ENCODE measurements around the gene TMEM151B. TPM values are rescaled to one million over a fixed set of nuclear protein-coding genes. Genes with fewer than 3 reads are reported as not detected.

The TMEM151B gene
- total and polyA plus RNA-seq, 10 of the 15 experiments (the other 5 are each of a cell fraction or from before 2014, with no cell fraction given): 0.01 to 0.19 (median 0.05) TPM; not detected in 6

DNA sequence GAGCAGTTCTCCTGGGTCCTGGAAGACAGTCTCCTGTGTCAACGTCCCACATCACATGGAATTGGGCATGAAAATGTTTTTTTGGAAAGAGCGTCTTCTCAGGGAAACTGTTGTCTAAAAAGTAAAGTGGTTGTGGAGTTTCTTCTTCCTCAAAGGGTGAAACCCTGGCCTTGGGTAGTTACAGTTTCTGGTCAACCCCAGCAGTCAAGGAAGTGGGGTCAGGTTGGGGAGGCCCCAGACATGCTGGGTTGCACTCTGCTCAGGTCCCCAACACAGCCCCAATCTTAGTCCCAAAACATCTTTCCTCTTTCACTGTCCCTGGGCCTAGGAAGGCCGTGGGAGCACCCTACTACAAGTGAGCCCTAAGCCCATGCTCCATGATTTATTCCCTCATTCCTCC, 3.9 kb upstream of the TMEM151B start (continued):
- TF ChIP-seq, protein P1, sequence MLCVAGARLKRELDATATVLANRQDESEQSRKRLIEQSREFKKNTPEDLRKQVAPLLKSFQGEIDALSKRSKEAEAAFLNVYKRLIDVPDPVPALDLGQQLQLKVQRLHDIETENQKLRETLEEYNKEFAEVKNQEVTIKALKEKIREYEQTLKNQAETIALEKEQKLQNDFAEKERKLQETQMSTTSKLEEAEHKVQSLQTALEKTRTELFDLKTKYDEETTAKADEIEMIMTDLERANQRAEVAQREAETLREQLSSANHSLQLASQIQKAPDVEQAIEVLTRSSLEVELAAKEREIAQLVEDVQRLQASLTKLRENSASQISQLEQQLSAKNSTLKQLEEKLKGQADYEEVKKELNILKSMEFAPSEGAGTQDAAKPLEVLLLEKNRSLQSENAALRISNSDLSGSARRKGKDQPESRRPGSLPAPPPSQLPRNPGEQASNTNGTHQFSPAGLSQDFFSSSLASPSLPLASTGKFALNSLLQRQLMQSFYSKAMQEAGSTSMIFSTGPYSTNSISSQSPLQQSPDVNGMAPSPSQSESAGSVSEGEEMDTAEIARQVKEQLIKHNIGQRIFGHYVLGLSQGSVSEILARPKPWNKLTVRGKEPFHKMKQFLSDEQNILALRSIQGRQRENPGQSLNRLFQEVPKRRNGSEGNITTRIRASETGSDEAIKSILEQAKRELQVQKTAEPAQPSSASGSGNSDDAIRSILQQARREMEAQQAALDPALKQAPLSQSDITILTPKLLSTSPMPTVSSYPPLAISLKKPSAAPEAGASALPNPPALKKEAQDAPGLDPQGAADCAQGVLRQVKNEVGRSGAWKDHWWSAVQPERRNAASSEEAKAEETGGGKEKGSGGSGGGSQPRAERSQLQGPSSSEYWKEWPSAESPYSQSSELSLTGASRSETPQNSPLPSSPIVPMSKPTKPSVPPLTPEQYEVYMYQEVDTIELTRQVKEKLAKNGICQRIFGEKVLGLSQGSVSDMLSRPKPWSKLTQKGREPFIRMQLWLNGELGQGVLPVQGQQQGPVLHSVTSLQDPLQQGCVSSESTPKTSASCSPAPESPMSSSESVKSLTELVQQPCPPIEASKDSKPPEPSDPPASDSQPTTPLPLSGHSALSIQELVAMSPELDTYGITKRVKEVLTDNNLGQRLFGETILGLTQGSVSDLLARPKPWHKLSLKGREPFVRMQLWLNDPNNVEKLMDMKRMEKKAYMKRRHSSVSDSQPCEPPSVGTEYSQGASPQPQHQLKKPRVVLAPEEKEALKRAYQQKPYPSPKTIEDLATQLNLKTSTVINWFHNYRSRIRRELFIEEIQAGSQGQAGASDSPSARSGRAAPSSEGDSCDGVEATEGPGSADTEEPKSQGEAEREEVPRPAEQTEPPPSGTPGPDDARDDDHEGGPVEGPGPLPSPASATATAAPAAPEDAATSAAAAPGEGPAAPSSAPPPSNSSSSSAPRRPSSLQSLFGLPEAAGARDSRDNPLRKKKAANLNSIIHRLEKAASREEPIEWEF (IDR thresholded peaks at IDR 0.05; ENCODE audit: insufficient replicate concordance, low read depth, low read length): no peak
- no peak for TF ChIP-seq SREBF1 (IDR thresholded peaks at IDR 0.05; ENCODE audit: low read length)
- TF ChIP-seq PAX8 (IDR thresholded peaks at IDR 0.05): no peak
- TF ChIP-seq ETV6 (conservative IDR thresholded peaks at IDR 0.05 in 1 of 2, IDR thresholded peaks at IDR 0.05 in 1 of 2; ENCODE audit: borderline replicate concordance in 1 of 2, low read depth in 1 of 2): peak in 1 of 2 experiments; percentile 70; a peak in 1 of 4 replicates
- TF ChIP-seq CHD1 (IDR thresholded peaks at IDR 0.05; ENCODE audit: low read depth, low read length): no peak
- peak; percentile 53 for TF ChIP-seq SPI1 (IDR thresholded peaks at IDR 0.05; ENCODE audit: borderline replicate concordance, insufficient read depth, low read depth, low read length)
- TF ChIP-seq HDAC2 (IDR thresholded peaks at IDR 0.05): no peak
- no peak for TF ChIP-seq ASH2L (IDR thresholded peaks at IDR 0.05; ENCODE audit: borderline replicate concordance, low read depth)
- no peak for TF ChIP-seq CREB1 (IDR thresholded peaks at IDR 0.05; ENCODE audit: low read depth)

Measured in GM12878 (cell line).